Natural killer cell treated with Interleukin-12 subunit alpha and Interleukin-12 subunit beta and Interleukin-15 and Interleukin-18, amount 100 ng/mL, for 72 hours (primary cell): ENCODE measurements around the gene SAXO2. TPM values are rescaled to one million over a fixed set of nuclear protein-coding genes. Genes with fewer than 3 reads are reported as not detected.
"Not testable (repeated sequence)": the region's sequence is repeated elsewhere in the genome, so short reads cannot be mapped to it uniquely, and the experiment has no call there.

Experiments used
- ATAC-seq, 2 donors: fragments of 150-1000 bp; cut with Tn5 transposase in 1 of 2; sonication (Bioruptor Pico), chemical (Tn5 transposase) in 1 of 2; 2 replicates each; pipeline ENCODE4 v1.10.0; 2021
- DNase-seq: peaks from one replicate; pipeline ENCODE4 v3.0.0; 2022; ENCODE audit warnings: low spot score
- H3K27ac Mint-ChIP-seq, 2 donors: 1 replicate in 1 of 2; 2 replicates in 1 of 2; pipeline ENCODE4 v1.8.0; 2022; ENCODE audit warnings: mixed read lengths in 2 of 2, mild to moderate bottlenecking in 1 of 2, moderate library complexity in 1 of 2
- H3K27me3 Mint-ChIP-seq, 2 donors: 1 replicate in 1 of 2; 2 replicates in 1 of 2; pipeline ENCODE4 v1.8.0; 2022; ENCODE audit warnings: mixed read lengths in 2 of 2
- H3K36me3 Mint-ChIP-seq: one replicate; pipeline ENCODE4 v1.8.0; 2022; ENCODE audit warnings: mixed read lengths
- H3K4me1 Mint-ChIP-seq, 2 donors: 1 replicate in 1 of 2; 2 replicates in 1 of 2; pipeline ENCODE4 v1.8.0; 2022; ENCODE audit warnings: low read depth in 2 of 2, mixed read lengths in 2 of 2, mild to moderate bottlenecking in 1 of 2
- H3K4me3 Mint-ChIP-seq: one replicate; pipeline ENCODE4 v1.8.0; 2022; ENCODE audit warnings: mixed read lengths
- H3K9me3 Mint-ChIP-seq: 2 replicates; pipeline ENCODE4 v1.8.0; 2022; ENCODE audit warnings: mixed read lengths
- total RNA-seq, 2 donors: library from RNA; stranded (reverse); gene quantifications; one replicate each; pipeline ENCODE4 v1.2.3, GENCODE V29; 2022

Gene SAXO2
- total RNA-seq, 2 donors from 2014 or later, result 0.59 to 1.3 TPM

- not testable (repeated sequence) for ATAC-seq, H3K9me3 Mint-ChIP-seq, H3K36me3 Mint-ChIP-seq, H3K27me3 Mint-ChIP-seq, H3K4me3 Mint-ChIP-seq, H3K27ac Mint-ChIP-seq, DNase-seq
- H3K4me1 Mint-ChIP-seq, result peaks cover 8 to 10% of the 10 kb centered on the region in 2 donors
These were observed 36.9 kb downstream of the SAXO2 start for GRCh38 chr15:82299511-82299914.

- not testable (repeated sequence) for H3K27me3 Mint-ChIP-seq, H3K9me3 Mint-ChIP-seq, DNase-seq, H3K27ac Mint-ChIP-seq, H3K4me3 Mint-ChIP-seq, ATAC-seq, H3K36me3 Mint-ChIP-seq
- peaks cover 8 to 10% of the 10 kb centered on the region in 2 donors for H3K4me1 Mint-ChIP-seq
These were observed 37.7 kb downstream of the SAXO2 start for GRCh38 chr15:82300326-82300725.

GRCh38 chr15:82300883-82301282, 38.3 kb downstream of the SAXO2 start:
- no peaks in the 10 kb centered on the region for H3K27me3 Mint-ChIP-seq
- H3K4me1 Mint-ChIP-seq, result peaks cover 8 to 10% of the 10 kb centered on the region in 2 donors
- no peaks in the 10 kb centered on the region for H3K9me3 Mint-ChIP-seq
- H3K4me3 Mint-ChIP-seq, result no peak overlapping the region
- DNase-seq, result no peak
- H3K36me3 Mint-ChIP-seq, result no peaks in the 10 kb centered on the region
- H3K27ac Mint-ChIP-seq, result no peak overlapping the region
- ATAC-seq, result no peak

GRCh38 chr15:82301296-82302016, 38.8 kb downstream of the SAXO2 start:
- no peak overlapping the region for H3K4me3 Mint-ChIP-seq
- no peaks in the 10 kb centered on the region for H3K36me3 Mint-ChIP-seq
- no peak overlapping the region for H3K27ac Mint-ChIP-seq
- H3K4me1 Mint-ChIP-seq, result peaks cover 8 to 10% of the 10 kb centered on the region in 2 donors
- no peak for ATAC-seq
- no peaks in the 10 kb centered on the region for H3K27me3 Mint-ChIP-seq
- H3K9me3 Mint-ChIP-seq, result no peaks in the 10 kb centered on the region
- DNase-seq, result no peak

- Mint-ChIP-seq H3K27ac (no peak overlapping the region), H3K9me3 (no peaks in the 10 kb centered on the region), H3K36me3 (no peaks in the 10 kb centered on the region), H3K27me3 (no peaks in the 10 kb centered on the region), H3K4me3 (no peak overlapping the region), H3K4me1 (no peaks in the 10 kb centered on the region)
- peak in 1 of 2 donors; percentile 13 for ATAC-seq
- no peak for DNase-seq
These were observed 41.5 kb downstream of the SAXO2 start for GRCh38 chr15:82303956-82304777.

- no peak overlapping the region for H3K27ac Mint-ChIP-seq
- no peaks in the 10 kb centered on the region for H3K9me3 Mint-ChIP-seq
- DNase-seq, result no peak
- no peaks in the 10 kb centered on the region for H3K27me3 Mint-ChIP-seq
- no peaks in the 10 kb centered on the region for H3K36me3 Mint-ChIP-seq
- H3K4me3 Mint-ChIP-seq, result no peak overlapping the region
- ATAC-seq, result no peak
- H3K4me1 Mint-ChIP-seq, result no peaks in the 10 kb centered on the region
These were observed 42.1 kb downstream of the SAXO2 start for GRCh38 chr15:82304778-82305090.

- H3K9me3 Mint-ChIP-seq, result no peaks in the 10 kb centered on the region
- ATAC-seq (no peak), DNase-seq (no peak)
- H3K36me3 Mint-ChIP-seq, result peaks cover 3% of the 10 kb centered on the region
- no peak overlapping the region for H3K27ac Mint-ChIP-seq
- H3K4me1 Mint-ChIP-seq, result no peaks in the 10 kb centered on the region
- no peak overlapping the region for H3K4me3 Mint-ChIP-seq
- H3K27me3 Mint-ChIP-seq, result no peaks in the 10 kb centered on the region
These were observed 43.0 kb downstream of the SAXO2 start for GRCh38 chr15:82305621-82306048.

GRCh38 chr15:82306791-82307713, 44.4 kb downstream of the SAXO2 start:
- DNase-seq (no peak), ATAC-seq (peak in 1 of 2 donors; percentile 13)
- H3K36me3 Mint-ChIP-seq, result peaks cover 13% of the 10 kb centered on the region
- H3K4me3 Mint-ChIP-seq, result no peak overlapping the region
- no peaks in the 10 kb centered on the region for H3K9me3 Mint-ChIP-seq
- peaks cover 3 to 8% of the 10 kb centered on the region in 2 donors for H3K27me3 Mint-ChIP-seq
- no peak overlapping the region for H3K27ac Mint-ChIP-seq
- no peaks in the 10 kb centered on the region for H3K4me1 Mint-ChIP-seq

- no peak for DNase-seq
- Mint-ChIP-seq H3K36me3 (peaks cover 13% of the 10 kb centered on the region), H3K9me3 (no peaks in the 10 kb centered on the region), H3K27me3 (peaks cover 3 to 8% of the 10 kb centered on the region in 2 donors), H3K27ac (no peak overlapping the region), H3K4me1 (no peaks in the 10 kb centered on the region), H3K4me3 (no peak overlapping the region)
- no peak for ATAC-seq
These were observed 45.1 kb downstream of the SAXO2 start for GRCh38 chr15:82307714-82308081.

- DNase-seq (no peak), ATAC-seq (no peak)
- H3K4me1 Mint-ChIP-seq, result no peaks in the 10 kb centered on the region
- peaks cover 3 to 8% of the 10 kb centered on the region in 2 donors for H3K27me3 Mint-ChIP-seq
- H3K36me3 Mint-ChIP-seq, result peaks cover 13% of the 10 kb centered on the region
- H3K9me3 Mint-ChIP-seq, result no peaks in the 10 kb centered on the region
- H3K4me3 Mint-ChIP-seq, result no peak overlapping the region
- no peak overlapping the region for H3K27ac Mint-ChIP-seq
These were observed 47.2 kb downstream of the SAXO2 start for GRCh38 chr15:82309802-82310201.

- not testable (repeated sequence) for H3K27me3 Mint-ChIP-seq, ATAC-seq, H3K4me3 Mint-ChIP-seq, H3K4me1 Mint-ChIP-seq, H3K9me3 Mint-ChIP-seq, DNase-seq
- H3K36me3 Mint-ChIP-seq, result peaks cover 13% of the 10 kb centered on the region
- peak overlapping the region in 1 of 2 donors; percentile 76 for H3K27ac Mint-ChIP-seq
These were observed 48.7 kb downstream of the SAXO2 start for GRCh38 chr15:82311321-82311720.

- Mint-ChIP-seq H3K27me3 (peaks cover 3 to 8% of the 10 kb centered on the region in 2 donors), H3K4me3 (no peak overlapping the region), H3K27ac (no peak overlapping the region), H3K36me3 (peaks cover 13% of the 10 kb centered on the region), H3K9me3 (no peaks in the 10 kb centered on the region), H3K4me1 (no peaks in the 10 kb centered on the region)
- DNase-seq (no peak), ATAC-seq (no peak)
These were observed 50.1 kb downstream of the SAXO2 start for GRCh38 chr15:82312586-82313349.

GRCh38 chr15:82313446-82313845, 50.8 kb downstream of the SAXO2 start:
- H3K36me3 Mint-ChIP-seq, result peaks cover 13% of the 10 kb centered on the region
- peaks cover 3 to 8% of the 10 kb centered on the region in 2 donors for H3K27me3 Mint-ChIP-seq
- ATAC-seq (no peak), DNase-seq (no peak)
- H3K4me1 Mint-ChIP-seq, result no peaks in the 10 kb centered on the region
- H3K4me3 Mint-ChIP-seq, result no peak overlapping the region
- no peaks in the 10 kb centered on the region for H3K9me3 Mint-ChIP-seq
- no peak overlapping the region for H3K27ac Mint-ChIP-seq
